Lung (tissue), 12 donors: ENCODE results near the gene NAALADL2. TPM values are rescaled to one million over a fixed set of nuclear protein-coding genes. Genes with fewer than 3 reads are reported as not detected.

Experiments used
- ATAC-seq: fragments of 200-7000 bp; cut with Tn5 transposase; one replicate; pipeline ENCODE4 v1.9.1; 2020; ENCODE audit warnings: moderate number of reproducible peaks; ENCODE audit not compliant: insufficient read depth, low FRiP score
- DNase-seq, 3 donors: peaks; one replicate each; pipeline ENCODE4 v3.0.0-alpha.2; 2013 to 2017
- H3K27ac ChIP-seq, 2 donors: one replicate each; pipeline ENCODE4 v1.5.1; 2013; ENCODE audit warnings: mild to moderate bottlenecking in 2 of 2, moderate library complexity in 2 of 2, control low read depth in 1 of 2, inconsistent platforms in 1 of 2, low read depth in 1 of 2, low read length in 1 of 2
- H3K27me3 ChIP-seq, 3 donors: one replicate each; pipeline ENCODE4 v1.5.1; 2013; ENCODE audit warnings: low read length in 2 of 3; ENCODE audit not compliant: control insufficient read depth in 3 of 3, insufficient read depth in 3 of 3
- H3K36me3 ChIP-seq, 4 donors: one replicate each; pipeline ENCODE4 v1.5.1; 2013; ENCODE audit warnings: low read length in 4 of 4, mild to moderate bottlenecking in 1 of 4, moderate library complexity in 1 of 4; ENCODE audit not compliant: control insufficient read depth in 4 of 4, insufficient read depth in 4 of 4
- H3K4me1 ChIP-seq, 5 donors: one replicate each; pipeline ENCODE4 v1.5.1; 2013; ENCODE audit warnings: low read length in 5 of 5, mild to moderate bottlenecking in 2 of 5, moderate library complexity in 1 of 5; ENCODE audit not compliant: control insufficient read depth in 5 of 5, insufficient read depth in 5 of 5
- H3K4me3 ChIP-seq: one replicate; pipeline ENCODE4 v1.5.1; 2013; ENCODE audit warnings: mild to moderate bottlenecking, control low read depth, moderate library complexity
- H3K9ac ChIP-seq, 2 donors: one replicate each; pipeline ENCODE4 v1.5.1; 2013; ENCODE audit warnings: low read length in 2 of 2, control low read depth in 1 of 2; ENCODE audit not compliant: insufficient read depth in 1 of 2
- H3K9me3 ChIP-seq, 4 donors: one replicate each; pipeline ENCODE4 v1.5.1; 2013; ENCODE audit warnings: low read length in 3 of 4, mild to moderate bottlenecking in 1 of 4, moderate library complexity in 1 of 4; ENCODE audit not compliant: control insufficient read depth in 4 of 4, insufficient read depth in 3 of 4
- WGBS, 2 donors: extraction: QIAGEN DNeasy Blood & Tissue Kit; methylation state at CpG; one replicate each; pipeline ENCODE4 v1.1.7; 2013; 5-methylcytosine and 5-hydroxymethylcytosine counted together
- polyA plus RNA-seq, 2 donors: library from polyadenylated mRNA; stranded (reverse); fragments of 200-250 nt; gene quantifications; one replicate each; pipeline ENCODE4 v1.2.1, GENCODE V29; 2013
- total RNA-seq, 2 donors: library from RNA; depleted of rRNA in 1 of 2; stranded (reverse); fragments of >200 nt in 1 of 2; gene quantifications; one replicate each; pipeline ENCODE4 v1.2.1, GENCODE V29; 2014 to 2021
- TF ChIP-seq, protein P1 (sequence below): IDR thresholded peaks from 2 replicates; pipeline ENCODE4 v1.5.1; 2012; ENCODE audit warnings: mild to moderate bottlenecking; ENCODE audit errors: control extremely low read depth, extremely low read depth
- donor health status: control.
- donor health status: control.
- donor health status: Bipolar disorder and iron deficiency.
- donor health status: healthy.
- donor health status: DM: yes; HTN: yes; CAD: no.

Gene NAALADL2
- total and polyA plus RNA-seq, 4 donors, result 0.49 to 46.7 (median 4.7) TPM

DNA sequence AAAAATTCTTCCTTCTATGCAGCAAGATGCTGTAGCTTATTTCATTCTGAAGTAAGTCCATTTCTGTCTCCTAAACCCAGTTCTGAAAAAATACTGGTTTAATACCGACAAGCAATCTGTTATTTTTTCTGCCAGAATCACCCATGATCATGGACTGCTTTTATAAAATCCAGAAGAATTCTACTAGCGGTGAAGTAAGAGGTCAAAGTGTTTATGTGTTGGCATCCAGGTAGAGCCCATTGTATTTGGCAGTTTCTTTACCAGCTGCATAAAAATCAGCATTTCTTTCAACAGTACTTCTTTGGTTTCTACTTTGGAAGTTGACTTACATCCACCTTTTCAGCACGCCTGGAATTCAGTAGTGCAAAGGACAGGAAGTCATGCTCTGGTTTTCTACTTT lies 484.8 kb downstream of the NAALADL2 start:
- Histone ChIP-seq H3K9me3 (no peaks in the 10 kb centered on the region), H3K4me1 (peaks cover 0 to 7% (median 0%) of the 10 kb centered on the region in 5 donors), H3K36me3 (no peaks in the 10 kb centered on the region), H3K27me3 (no peaks in the 10 kb centered on the region), H3K27ac (no peak overlapping the region), H3K4me3 (no peak overlapping the region), H3K9ac (no peak overlapping the region)
- DNase-seq, result no peak
- TF ChIP-seq, protein P1, sequence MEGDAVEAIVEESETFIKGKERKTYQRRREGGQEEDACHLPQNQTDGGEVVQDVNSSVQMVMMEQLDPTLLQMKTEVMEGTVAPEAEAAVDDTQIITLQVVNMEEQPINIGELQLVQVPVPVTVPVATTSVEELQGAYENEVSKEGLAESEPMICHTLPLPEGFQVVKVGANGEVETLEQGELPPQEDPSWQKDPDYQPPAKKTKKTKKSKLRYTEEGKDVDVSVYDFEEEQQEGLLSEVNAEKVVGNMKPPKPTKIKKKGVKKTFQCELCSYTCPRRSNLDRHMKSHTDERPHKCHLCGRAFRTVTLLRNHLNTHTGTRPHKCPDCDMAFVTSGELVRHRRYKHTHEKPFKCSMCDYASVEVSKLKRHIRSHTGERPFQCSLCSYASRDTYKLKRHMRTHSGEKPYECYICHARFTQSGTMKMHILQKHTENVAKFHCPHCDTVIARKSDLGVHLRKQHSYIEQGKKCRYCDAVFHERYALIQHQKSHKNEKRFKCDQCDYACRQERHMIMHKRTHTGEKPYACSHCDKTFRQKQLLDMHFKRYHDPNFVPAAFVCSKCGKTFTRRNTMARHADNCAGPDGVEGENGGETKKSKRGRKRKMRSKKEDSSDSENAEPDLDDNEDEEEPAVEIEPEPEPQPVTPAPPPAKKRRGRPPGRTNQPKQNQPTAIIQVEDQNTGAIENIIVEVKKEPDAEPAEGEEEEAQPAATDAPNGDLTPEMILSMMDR, result no peak
- ATAC-seq, result no peak
- WGBS, 2 donors, result 48 to 61% methylated on average over 3 of the region's 3 CpGs

DNA sequence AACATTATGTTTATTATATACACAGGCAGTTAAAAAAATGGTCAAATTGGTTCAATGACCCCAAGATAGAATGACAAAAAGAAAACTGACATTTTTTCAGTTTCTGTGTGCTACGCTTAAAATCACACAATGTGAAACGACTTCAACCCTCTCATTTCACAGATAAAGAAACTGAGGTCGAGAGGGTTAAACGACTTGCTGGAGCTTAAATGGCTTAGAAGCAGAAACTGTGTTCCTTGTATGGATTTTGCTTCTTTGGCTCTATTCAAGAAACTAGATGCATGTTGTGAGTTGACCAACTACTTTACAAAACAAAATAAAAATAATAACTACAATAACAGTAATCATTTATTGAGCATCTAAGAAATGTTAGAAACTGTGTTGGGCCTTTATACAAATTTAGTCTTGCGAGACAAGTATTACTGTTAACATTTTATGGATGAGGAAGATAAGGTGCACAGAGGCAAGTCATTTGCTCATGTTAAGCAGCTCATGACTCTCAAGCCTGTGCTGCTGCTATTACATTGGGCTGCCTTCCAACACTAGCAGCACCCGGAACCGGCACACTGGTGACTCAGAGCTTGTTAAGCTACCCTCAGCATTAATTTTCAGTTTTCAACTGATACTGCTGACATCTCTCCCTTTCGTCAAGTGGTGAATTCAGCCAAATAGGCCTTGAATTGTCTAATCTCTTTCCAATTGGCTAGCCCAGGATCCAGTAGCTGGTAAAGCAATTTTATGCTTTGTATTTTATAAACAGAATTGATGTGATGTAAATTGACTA lies 487.6 kb downstream of the NAALADL2 start:
- no peak overlapping the region for H3K9ac ChIP-seq
- H3K4me1 ChIP-seq, result peaks cover 0 to 5% (median 0%) of the 10 kb centered on the region in 5 donors
- H3K27ac ChIP-seq, result no peak overlapping the region
- peak; percentile 21 to 69 (median 55) for DNase-seq
- no peaks in the 10 kb centered on the region for H3K27me3 ChIP-seq
- H3K36me3 ChIP-seq, result no peaks in the 10 kb centered on the region
- ATAC-seq, result peak; percentile 82
- 68 to 82% methylated on average over 8 of the region's 8 CpGs for WGBS, 2 donors
- TF ChIP-seq, protein P1, result no peak
- H3K9me3 ChIP-seq, result no peaks in the 10 kb centered on the region
- H3K4me3 ChIP-seq, result no peak overlapping the region

DNA sequence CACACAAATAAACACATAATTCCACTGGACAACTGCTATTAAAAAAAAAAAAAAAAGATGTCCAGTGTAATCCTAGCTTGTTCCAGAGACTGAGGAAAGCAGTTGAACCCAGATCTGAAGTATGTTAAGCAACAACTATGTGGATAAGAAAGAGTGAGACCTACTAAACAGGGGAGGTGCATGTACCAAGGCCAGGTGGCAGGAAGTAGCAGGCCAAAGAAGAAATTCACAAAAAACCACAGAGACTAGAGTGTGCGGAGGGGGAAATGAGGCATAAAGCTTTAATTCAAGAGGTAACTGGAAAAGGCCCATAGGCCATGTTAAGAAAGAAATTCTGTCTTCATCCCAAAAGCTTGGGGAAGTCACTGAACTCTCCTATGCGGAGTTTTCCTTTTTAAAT lies 490.0 kb downstream of the NAALADL2 start:
- Histone ChIP-seq H3K9me3 (no peaks in the 10 kb centered on the region), H3K36me3 (peaks cover 0 to 2% (median 0%) of the 10 kb centered on the region in 4 donors), H3K9ac (no peak overlapping the region), H3K27me3 (no peaks in the 10 kb centered on the region), H3K4me1 (peaks cover 0 to 5% (median 0%) of the 10 kb centered on the region in 5 donors), H3K4me3 (no peak overlapping the region), H3K27ac (no peak overlapping the region)
- TF ChIP-seq, protein P1, result no peak
- DNase-seq, result no peak
- 83 to 89% methylated on average over 2 of the region's 2 CpGs for WGBS, 2 donors
- no peak for ATAC-seq
